Stimulated activated CD8-positive, alpha-beta memory T cell treated with anti-CD3 and anti-CD28 coated beads, Interleukin-2, amount 100 ng/mL, for 48 hours (primary cell): Measurements from ENCODE around the gene SAMD11.
"Not testable (repeated sequence)": the region's sequence is repeated elsewhere in the genome, so short reads cannot be mapped to it uniquely, and the experiment has no call there.

Source experiments
- DNase-seq, 2 donors: peaks; one replicate each; pipeline ENCODE4 v3.0.0-alpha.2; 2020; ENCODE audit warnings: low read depth in 2 of 2

Gene SAMD11

GRCh38 chr1:923131-923990, at the start of gene SAMD11:
Gene SAMD11, plus strand, starts transcription at chr1:923923. Its CDS starts 509 bp downstream, at chr1:924432.
- peak in 1 of 2 donors; percentile 45 for DNase-seq

GRCh38 chr1:876428-877208, 47.1 kb upstream of the SAMD11 start:
- not testable (repeated sequence) for DNase-seq

- DNase-seq: not testable (repeated sequence)
Observed at GRCh38 chr1:877209-877986, 46.3 kb upstream of the SAMD11 start.

GRCh38 chr1:880511-880910, 43.2 kb upstream of the SAMD11 start:
- not testable (repeated sequence) for DNase-seq

- DNase-seq: not testable (repeated sequence)
Observed at GRCh38 chr1:880915-881314, 42.8 kb upstream of the SAMD11 start.

GRCh38 chr1:886311-886710, 37.4 kb upstream of the SAMD11 start:
- DNase-seq: no peak

GRCh38 chr1:886760-887159, 37.0 kb upstream of the SAMD11 start:
- no peak for DNase-seq

GRCh38 chr1:888297-888696, 35.4 kb upstream of the SAMD11 start:
- no peak for DNase-seq

- DNase-seq: not testable (repeated sequence)
Observed at GRCh38 chr1:889774-890173, 33.9 kb upstream of the SAMD11 start.

GRCh38 chr1:890234-890633, 33.5 kb upstream of the SAMD11 start:
- DNase-seq: not testable (repeated sequence)

- DNase-seq: no peak
Observed at GRCh38 chr1:890661-891060, 33.1 kb upstream of the SAMD11 start.

- no peak for DNase-seq
Observed at GRCh38 chr1:897226-897625, 26.5 kb upstream of the SAMD11 start.

- not testable (repeated sequence) for DNase-seq
Observed at GRCh38 chr1:897951-898350, 25.8 kb upstream of the SAMD11 start.

- DNase-seq: no peak
Observed at GRCh38 chr1:899636-900317, 23.9 kb upstream of the SAMD11 start.

GRCh38 chr1:901108-901859, 22.4 kb upstream of the SAMD11 start:
- DNase-seq: no peak

GRCh38 chr1:902802-903201, 20.9 kb upstream of the SAMD11 start:
- DNase-seq: no peak

GRCh38 chr1:903305-903704, 20.4 kb upstream of the SAMD11 start:
- no peak for DNase-seq

GRCh38 chr1:903721-904271, 19.9 kb upstream of the SAMD11 start:
- DNase-seq: no peak

GRCh38 chr1:904310-904950, 19.3 kb upstream of the SAMD11 start:
- DNase-seq: peak; percentile 74 to 76
